Dedifferentiated amniotic fluid mesenchymal stem cell (primary cell): ENCODE measurements around the gene TNS4.

Experiments
- DNase-seq: peaks from one replicate; pipeline ENCODE4 v3.0.0-alpha.2; 2016; ENCODE audit errors: extremely low spot score

Gene TNS4

GRCh38 chr17:40473573-40474365, 27.7 kb downstream of the TNS4 start:
- no peak for DNase-seq

- DNase-seq, result no peak
Observed at GRCh38 chr17:40472733-40473452, 28.5 kb downstream of the TNS4 start.

- no peak for DNase-seq
Observed at GRCh38 chr17:40471846-40472732, 29.3 kb downstream of the TNS4 start.

GRCh38 chr17:40470932-40471828, 30.2 kb downstream of the TNS4 start:
- DNase-seq, result no peak

GRCh38 chr17:40469805-40470675, 31.4 kb downstream of the TNS4 start:
- DNase-seq, result no peak

GRCh38 chr17:40468560-40468959, 32.9 kb downstream of the TNS4 start:
- no peak for DNase-seq

- no peak for DNase-seq
Observed at GRCh38 chr17:40467281-40467867, 34.0 kb downstream of the TNS4 start.

GRCh38 chr17:40466298-40466971, 35.0 kb downstream of the TNS4 start:
- DNase-seq, result no peak

GRCh38 chr17:40464392-40464855, 37.0 kb downstream of the TNS4 start:
- DNase-seq, result no peak

GRCh38 chr17:40463122-40463550, 38.3 kb downstream of the TNS4 start:
- no peak for DNase-seq

GRCh38 chr17:40462343-40463121, 38.9 kb downstream of the TNS4 start:
- DNase-seq, result no peak

GRCh38 chr17:40461732-40462342, 39.6 kb downstream of the TNS4 start:
- DNase-seq, result no peak

- DNase-seq, result peak; percentile 55
Observed at GRCh38 chr17:40460968-40461731, 40.3 kb downstream of the TNS4 start.

GRCh38 chr17:40460604-40460967, 40.8 kb downstream of the TNS4 start:
- no peak for DNase-seq

GRCh38 chr17:40459636-40460603, 41.5 kb downstream of the TNS4 start:
- no peak for DNase-seq
